Inflammatory macrophage treated with lipopolysaccharide for 1 hour (primary cell): ENCODE measurements around the gene ASB8.
"Not testable (repeated sequence)": the region's sequence is repeated elsewhere in the genome, so short reads cannot be mapped to it uniquely, and the experiment has no call there.

Source experiments
- DNase-seq, 2 donors: peaks; one replicate each; pipeline ENCODE4 v3.0.0-alpha.2; 2020 to 2022

ASB8 gene

GRCh38 chr12:48131517-48131916 is 25.8 kb downstream of the ASB8 start:
- DNase-seq: no peak

GRCh38 chr12:48129376-48129775 is 27.9 kb downstream of the ASB8 start:
- DNase-seq: no peak

DNA sequence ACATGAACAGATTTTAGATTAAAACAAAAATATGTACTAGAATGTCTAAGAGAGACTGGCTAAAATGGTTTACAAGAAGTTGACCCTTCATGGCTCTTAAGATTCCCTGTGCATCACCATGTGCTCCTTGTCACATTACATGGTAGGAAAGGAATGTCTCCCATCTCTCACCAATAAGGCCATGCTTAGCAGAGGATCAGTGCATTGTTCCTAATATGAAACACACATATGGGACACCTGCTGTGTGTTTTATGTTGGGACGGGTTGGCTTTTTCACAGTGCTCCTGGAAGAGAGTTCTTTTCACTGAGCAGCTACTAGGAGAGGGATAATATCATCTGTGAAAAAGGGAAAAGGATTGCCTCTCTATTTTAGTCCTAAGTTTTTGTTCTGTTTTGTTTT is 28.5 kb downstream of the ASB8 start:
- no peak for DNase-seq

GRCh38 chr12:48126953-48127630 is 30.2 kb downstream of the ASB8 start:
- DNase-seq: no peak

DNA sequence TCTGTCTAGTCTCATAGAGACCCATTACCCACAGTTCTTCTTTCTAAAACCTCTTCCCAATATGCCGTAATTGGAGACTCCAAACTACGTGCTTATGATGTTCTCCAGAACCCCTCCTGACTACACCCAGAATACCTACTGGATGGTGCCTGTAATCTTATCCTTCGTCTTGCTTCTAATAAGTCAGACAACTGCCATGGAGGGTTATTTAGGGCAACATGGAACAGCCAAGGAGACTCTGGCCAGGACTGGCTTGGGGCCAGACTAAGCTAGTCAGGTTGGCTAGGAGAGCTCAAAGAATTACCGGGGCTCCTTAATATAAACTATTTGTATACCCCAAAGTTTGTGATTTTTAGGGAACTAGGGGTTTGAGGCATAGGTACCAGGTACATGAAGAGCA is 31.3 kb downstream of the ASB8 start:
- DNase-seq: no peak

DNA sequence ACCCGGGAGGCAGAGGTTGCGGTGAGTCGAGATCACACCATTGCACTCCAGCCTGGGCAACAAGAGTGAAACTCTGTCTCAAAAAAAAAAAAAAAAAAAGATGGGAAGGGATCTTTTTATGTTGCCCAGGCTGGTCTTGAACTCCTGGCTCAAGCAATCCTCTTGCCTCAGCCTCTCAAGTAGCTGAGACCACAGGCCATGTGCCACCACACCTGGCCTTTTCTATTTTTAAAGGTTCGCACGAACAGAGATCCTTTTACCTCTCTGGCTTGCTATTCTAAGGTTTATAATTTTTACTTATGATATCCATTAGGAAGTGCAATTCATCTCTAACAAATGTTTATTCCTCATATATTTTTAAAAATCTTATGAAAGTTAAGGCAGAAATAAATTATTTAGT is 31.8 kb downstream of the ASB8 start:
- not testable (repeated sequence) for DNase-seq

- no peak for DNase-seq
Measured at GRCh38 chr12:48123169-48123568, 34.1 kb downstream of the ASB8 start.

- no peak for DNase-seq
Measured at GRCh38 chr12:48122065-48122834, 35.1 kb downstream of the ASB8 start.

- DNase-seq: no peak
Measured at GRCh38 chr12:48121522-48121921, 35.8 kb downstream of the ASB8 start.

GRCh38 chr12:48119834-48120195 is 37.5 kb downstream of the ASB8 start:
- DNase-seq: no peak

DNA sequence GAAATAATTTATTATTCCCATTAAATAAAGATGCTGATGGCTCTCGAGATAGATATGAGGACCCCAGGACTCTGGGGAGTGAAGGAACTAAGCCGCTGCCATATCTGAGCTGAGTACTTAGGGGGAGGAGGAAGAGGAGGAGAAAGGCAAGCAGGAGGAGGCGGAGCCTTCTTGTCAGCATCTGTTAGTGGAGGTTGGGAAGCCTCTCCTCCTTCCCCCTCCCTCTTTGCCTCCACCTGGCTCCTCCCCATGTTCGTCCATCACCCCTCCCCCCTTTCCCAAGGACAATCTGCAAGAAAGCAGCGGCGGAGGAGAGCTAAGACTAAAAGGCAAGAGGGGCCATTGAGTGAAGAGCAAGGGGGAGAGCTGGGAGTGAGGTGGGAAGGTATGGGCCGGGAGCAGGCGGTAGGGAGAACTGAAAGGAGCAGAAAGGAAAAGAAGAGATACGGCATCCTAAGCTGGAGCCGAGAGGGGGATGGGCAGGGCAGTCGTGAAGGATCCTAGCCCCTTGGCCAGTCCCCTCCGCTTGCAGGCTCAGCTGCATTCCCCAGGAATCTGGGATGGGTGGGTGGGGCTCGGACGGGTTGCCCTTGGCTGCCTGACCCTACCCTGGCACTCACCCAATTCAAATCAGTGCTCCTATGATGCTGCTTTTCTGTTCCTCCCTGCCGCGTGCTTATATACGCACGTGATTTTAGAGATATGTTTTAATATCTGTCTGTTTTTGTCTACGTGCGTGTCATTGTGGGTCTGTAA is 38.1 kb downstream of the ASB8 start, which contains the start of gene PFKM:
PFKM (plus strand) TSS at position 287 of the 756 bp plus-strand sequence. CDS start 3,411 bp downstream, outside the sequence.
- DNase-seq: peak; percentile 52 to 63

DNA sequence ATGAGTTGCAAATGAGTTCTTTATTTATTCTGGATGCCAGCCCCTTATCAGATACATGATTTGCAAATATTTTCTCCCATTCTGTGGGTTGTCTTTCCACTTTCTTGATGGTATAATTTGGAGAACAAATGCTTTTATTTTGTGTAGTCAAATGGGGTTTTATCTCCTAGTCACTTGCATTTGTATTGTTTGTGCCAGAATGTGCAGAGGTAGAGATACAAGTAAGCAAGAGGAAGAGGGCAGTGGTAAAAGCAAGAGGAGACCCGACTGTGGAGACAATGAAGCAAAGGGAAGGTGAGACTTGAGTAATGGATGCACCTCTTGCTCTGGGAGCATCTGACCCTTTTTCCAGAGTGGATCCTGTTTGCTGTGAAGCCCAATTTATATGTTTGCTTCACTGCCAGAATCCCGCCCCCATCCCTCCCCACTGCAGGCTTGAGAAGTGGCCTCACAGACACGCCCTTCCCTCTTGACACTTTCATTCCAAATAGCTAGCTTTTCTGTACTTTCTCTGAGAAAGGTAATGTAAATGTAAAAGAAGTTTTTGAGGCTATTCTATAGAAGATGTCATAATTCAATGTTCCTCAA is 38.9 kb downstream of the ASB8 start:
- DNase-seq: no peak

- DNase-seq: no peak
Measured at GRCh38 chr12:48115957-48116356, 41.4 kb downstream of the ASB8 start.

DNA sequence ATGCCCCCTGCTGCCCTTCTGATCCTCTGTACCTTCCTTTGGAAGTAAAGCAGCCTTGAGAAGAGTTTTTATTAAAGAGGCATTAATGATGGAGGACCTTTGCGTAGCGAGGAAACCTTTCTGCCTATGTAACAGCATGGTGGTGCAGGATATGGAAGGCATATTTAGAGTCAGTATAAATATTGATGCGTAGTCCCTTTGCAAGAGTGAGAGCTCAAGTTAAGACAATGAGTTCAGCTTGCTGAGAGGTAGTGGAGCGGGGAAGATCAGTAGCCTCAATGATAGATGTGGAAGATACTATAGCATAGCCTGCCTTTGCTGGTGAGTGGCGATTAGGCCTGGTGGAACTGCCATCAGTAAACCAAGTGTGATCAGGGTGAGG is 46.0 kb downstream of the ASB8 start:
- not testable (repeated sequence) for DNase-seq

DNA sequence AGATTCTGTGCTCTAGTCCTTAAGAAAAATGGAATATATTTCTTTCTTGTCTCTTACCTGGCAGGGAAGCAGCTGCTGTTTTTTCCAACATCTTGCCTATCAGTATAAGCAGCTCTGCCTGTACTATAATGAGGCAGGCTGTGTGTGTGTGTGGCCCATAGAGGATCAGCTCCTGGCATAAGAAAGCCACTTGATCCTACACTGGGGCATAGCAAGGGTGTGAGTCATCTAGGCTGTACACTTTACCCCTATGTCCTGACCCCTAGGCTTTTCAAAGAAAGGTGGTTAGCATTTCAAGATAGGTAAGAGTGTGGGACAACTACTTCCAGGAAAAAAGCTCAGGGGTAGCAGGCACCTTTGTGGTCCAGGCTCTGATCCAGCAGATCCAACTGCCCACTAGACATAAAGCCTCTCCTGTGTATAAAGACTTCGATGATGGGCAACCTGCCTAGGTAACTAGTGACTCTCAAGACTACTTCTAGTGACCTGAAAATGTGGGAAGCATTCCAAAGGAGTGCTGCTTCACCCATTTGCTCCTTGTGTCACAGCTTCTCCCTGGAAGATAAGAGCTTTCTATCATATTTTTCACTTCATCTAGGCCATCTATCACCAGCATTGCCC is 46.5 kb downstream of the ASB8 start:
- no peak for DNase-seq

GRCh38 chr12:48109424-48109823 is 47.9 kb downstream of the ASB8 start:
- no peak for DNase-seq

DNA sequence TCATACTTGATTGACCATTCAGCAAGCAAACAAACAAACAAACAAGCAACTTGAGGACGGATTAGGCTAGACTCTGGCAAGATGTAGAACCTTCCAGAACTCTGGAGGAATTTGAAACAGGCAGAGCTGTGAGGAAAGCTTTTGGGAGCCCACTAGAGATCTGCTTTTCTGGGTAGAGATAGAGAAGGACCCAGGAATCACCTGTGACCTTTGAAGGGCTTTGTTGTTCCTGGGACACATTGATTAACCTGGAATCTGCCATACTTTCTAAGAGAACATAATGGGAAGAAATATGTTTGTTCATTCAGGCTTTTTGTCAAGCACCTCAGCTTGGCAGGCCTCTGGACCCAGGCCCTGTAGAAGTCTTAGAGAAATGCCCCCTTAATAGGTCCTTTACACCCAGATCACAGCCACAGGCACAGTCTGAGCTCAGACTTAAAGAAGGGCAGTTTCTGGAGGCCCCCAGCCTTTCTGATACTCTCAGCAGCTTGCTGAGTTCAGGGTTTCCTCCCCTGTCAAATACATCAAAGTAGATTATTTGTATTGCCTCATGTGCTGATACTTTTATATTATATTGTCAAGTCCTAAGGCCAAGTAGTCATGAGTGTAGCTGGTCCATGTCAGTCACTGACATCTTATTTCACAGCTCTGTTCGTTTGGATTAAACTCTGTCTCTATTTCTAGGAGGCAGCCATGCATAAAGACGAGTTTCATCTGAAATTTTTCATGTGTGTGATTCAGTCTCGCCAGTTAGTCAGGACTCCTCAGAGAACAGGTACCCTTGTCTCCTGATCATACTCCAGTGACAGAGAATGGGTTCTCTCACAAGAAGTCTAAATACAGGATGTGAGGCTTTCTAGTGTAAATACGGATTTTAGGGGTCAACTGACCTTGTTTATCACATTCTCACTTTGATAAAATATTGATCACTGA is 50.4 kb downstream of the ASB8 start:
- DNase-seq: no peak

GRCh38 chr12:48105867-48106680 is 51.2 kb downstream of the ASB8 start, which contains the start of gene SENP1:
SENP1 (minus strand) TSS chr12:48106079; CDS start chr12:48101472, 4,607 bp downstream.
- DNase-seq: peak; percentile 72 to 88

DNA sequence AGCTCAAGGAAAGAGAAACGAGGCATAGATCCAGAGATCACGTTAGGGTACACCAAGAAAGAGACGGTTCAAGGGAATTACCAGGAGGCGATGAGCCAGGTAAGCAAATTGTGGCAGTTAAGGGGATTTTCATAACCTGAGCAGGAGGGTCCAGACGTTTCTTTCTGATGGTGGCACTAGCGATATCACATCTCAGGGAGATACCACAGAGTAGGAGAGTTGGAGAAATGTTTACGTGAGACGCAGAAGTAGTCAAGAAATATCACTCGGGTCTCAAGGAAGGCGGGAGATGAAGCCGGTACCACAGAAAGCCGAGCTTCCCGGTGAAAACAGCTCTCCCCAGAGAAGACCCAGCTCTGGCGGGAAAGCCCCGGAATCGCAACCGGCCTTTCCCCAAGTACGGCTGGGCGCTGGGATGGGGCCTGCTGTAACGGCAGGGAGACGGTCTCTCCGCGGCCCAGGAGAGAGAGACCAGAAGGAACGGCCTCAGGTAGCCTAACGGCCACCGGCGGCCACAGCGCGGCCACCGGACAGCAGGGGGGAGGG is 51.9 kb downstream of the ASB8 start:
- DNase-seq: peak; percentile 32 to 35

DNA sequence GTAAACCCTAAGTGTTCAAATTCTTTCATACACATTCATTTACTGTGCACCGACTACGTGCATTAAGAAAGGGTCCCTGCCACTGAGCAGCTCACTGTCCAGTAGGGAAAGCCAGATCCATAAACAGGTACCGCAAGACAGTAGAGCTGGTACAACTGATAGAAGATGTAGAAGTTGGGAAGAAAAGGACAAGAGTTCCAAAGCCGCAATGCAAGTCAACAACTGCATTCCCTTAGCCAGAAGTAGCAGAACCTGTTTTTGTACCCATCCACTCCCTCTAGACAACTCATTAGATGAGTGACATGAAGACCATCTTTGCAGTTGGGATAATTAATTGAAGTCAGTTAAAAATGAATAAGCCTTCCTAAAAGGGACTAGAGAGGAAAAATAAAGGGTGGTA is 52.8 kb downstream of the ASB8 start:
- no peak for DNase-seq
